ENCODE results near the gene AIF1L.
"Not testable (repeated sequence)": the region's sequence is repeated elsewhere in the genome, so short reads cannot be mapped to it uniquely, and the experiment has no call there.

AIF1L gene

DNA sequence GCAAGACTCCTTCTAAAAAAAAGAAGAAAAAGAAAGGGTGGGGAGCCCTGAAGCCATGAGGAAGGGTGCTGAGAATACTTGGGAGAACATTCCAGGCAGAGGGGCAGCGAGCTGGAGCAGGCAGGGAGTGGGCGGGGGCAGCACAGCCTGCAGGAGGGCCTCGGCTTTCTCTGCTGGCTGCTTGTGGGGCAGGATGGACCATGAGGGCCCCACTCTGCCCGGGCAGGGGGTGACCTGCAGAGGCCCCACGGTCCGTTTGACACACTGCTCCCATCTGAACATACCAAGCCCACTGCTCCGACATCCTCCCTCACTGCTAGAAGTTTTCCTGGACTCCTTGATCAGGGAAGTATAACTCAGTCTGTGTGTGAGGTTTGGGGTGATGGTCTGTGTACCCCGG, 17.3 kb downstream of the AIF1L start:
- in situ Hi-C loops (cut with MboI; ENCODE audit: low sequenced_read_pairs, unreplicated experiment), result no loop called here
- DNase-seq (ENCODE audit: low spot score), result peak; percentile 10
- TF ChIP-seq CTCF (IDR thresholded peaks at IDR 0.05; ENCODE audit: borderline replicate concordance, control extremely low read depth, extremely low read depth, insufficient read depth, missing control alignments), result no peak

DNA sequence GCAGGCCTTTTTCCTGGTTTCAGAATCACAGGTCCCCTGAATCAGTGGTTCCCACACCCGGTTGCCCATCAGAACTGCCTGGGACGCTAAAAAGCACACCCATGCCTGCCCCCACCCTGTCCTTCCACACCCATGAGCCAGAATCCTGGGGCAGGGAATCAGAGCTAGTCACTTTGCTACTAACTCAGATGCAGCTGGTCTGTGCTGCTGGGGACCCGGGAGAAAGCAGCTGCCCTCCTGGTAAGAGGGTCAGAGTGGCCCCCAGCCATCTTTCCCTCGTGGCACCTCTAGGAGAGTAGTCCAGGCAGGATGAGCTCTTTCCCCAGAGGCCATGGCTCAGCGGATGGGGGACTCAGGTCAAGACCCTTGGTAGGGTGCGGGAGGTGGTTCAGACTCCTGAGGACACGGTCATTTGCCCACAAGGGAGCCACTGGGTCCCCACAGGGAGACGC, 17.8 kb downstream of the AIF1L start:
- DNase-seq (ENCODE audit: low spot score), result peak; percentile 20
- no peak for TF ChIP-seq CTCF (IDR thresholded peaks at IDR 0.05; ENCODE audit: borderline replicate concordance, control extremely low read depth, extremely low read depth, insufficient read depth, missing control alignments)
- in situ Hi-C loops (cut with MboI; ENCODE audit: low sequenced_read_pairs, unreplicated experiment), result no loop called here

DNA sequence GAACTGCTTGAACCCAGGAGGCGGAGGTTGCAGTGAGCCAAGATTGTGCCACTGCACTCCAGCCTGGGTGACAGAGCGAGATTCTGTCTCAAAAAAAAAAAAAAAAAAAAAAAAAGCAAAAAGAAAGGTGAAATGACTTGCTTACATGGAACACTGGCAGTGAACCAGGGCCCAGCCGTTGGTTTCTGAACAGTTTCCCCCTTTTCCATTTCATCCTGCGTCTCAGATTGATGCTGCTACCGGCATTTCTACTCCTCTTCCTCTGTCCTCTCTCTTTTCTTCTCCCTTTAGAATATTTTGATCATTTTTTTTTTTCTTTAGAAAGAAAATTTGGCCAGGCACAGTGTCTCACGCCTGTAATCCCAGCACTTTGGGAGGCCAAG, 19.0 kb downstream of the AIF1L start:
- DNase-seq (ENCODE audit: low spot score); in situ Hi-C loops (cut with MboI; ENCODE audit: low sequenced_read_pairs, unreplicated experiment): not testable (repeated sequence)

GRCh38 chr9:131116281-131117120, 20.2 kb downstream of the AIF1L start:
- no peak for TF ChIP-seq CTCF (IDR thresholded peaks at IDR 0.05; ENCODE audit: borderline replicate concordance, control extremely low read depth, extremely low read depth, insufficient read depth, missing control alignments)
- in situ Hi-C loops (cut with MboI; ENCODE audit: low sequenced_read_pairs, unreplicated experiment), result no loop called here
- no peak for DNase-seq (ENCODE audit: low spot score)

GRCh38 chr9:131117121-131117761, 20.9 kb downstream of the AIF1L start:
- DNase-seq (ENCODE audit: low spot score), result peak; percentile 8
- in situ Hi-C loops (cut with MboI; ENCODE audit: low sequenced_read_pairs, unreplicated experiment), result no loop called here
- no peak for TF ChIP-seq CTCF (IDR thresholded peaks at IDR 0.05; ENCODE audit: borderline replicate concordance, control extremely low read depth, extremely low read depth, insufficient read depth, missing control alignments)

- in situ Hi-C loops (cut with MboI; ENCODE audit: low sequenced_read_pairs, unreplicated experiment), result no loop called here
- TF ChIP-seq CTCF (IDR thresholded peaks at IDR 0.05; ENCODE audit: borderline replicate concordance, control extremely low read depth, extremely low read depth, insufficient read depth, missing control alignments), result no peak
- no peak for DNase-seq (ENCODE audit: low spot score)
Measured at GRCh38 chr9:131117762-131118145, 21.4 kb downstream of the AIF1L start.

DNA sequence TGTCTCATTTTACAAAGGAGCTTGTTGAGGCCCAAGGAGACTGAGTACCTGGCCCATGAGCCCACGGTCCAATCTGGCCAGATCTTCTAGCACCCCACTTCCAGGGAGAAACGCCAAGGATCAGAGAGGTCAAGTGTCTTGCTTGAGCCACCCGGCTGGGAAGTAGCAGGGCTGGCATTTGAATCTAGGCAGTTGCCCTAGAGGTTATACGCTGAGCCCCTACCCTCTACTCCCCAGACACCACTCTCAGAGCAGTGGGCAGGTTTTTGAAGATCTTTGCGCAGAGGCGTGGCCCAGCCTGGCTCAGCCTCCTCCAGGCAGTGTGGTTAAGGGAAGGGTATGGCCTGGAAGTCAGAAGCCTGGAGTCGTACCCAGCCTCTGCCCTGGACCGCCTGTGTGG, 23.3 kb downstream of the AIF1L start:
- no peak for DNase-seq (ENCODE audit: low spot score)
- in situ Hi-C loops (cut with MboI; ENCODE audit: low sequenced_read_pairs, unreplicated experiment), result no loop called here
- TF ChIP-seq CTCF (IDR thresholded peaks at IDR 0.05; ENCODE audit: borderline replicate concordance, control extremely low read depth, extremely low read depth, insufficient read depth, missing control alignments), result no peak

Data from GM13976 (cell line).